Measurements from ENCODE around the gene CCDC12.

Gene CCDC12

DNA sequence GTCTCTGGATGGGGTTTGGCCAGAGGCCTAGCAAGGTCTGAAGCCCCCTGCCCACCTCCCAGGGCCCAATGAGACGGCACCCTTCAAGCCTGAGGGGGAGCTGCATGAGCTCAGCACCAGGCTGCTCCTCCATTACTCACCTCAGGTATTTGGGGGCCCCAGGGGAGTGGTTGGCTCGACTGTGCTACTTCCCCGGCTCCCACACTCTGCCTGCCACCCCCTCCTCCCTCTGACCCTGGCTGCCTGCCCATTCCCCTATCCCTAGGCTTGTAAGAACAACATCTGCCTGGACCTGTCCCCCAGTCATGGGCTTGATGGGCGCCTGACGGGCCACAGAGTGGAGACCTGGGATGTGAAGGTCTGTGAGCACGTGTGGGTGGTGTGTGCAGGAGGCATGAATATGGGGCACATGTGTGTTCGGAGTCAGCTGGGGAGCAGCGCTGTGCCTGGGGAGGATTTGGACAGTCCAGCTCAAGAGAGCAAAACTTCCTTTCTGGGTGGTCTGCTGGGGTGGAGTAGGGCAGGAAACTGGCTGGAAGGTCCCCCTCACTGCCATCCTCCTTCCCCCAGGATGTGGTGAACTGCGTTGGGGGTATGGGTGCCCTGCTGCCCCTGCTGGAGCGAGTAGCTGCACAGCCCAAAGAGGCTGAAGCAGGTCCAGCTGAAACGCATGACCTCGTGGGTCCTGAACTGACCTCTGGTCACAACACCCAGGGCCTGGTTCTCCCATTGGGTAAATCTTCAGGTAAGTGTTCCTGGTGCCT is 20.3 kb upstream of the CCDC12 start:
- Histone ChIP-seq H3K9ac (ENCODE audit: low read depth in 1 of 2, low read length in 2 of 2) (no peak overlapping the region), H3K4me1 (ENCODE audit: control insufficient read depth in 1 of 2, insufficient read depth in 2 of 2, low read length in 2 of 2) (peaks cover 4 to 6% of the 10 kb centered on the region in 2 donors), H3K9me3 (ENCODE audit: control insufficient read depth in 1 of 2, low read length in 2 of 2) (no peaks in the 10 kb centered on the region), H3K36me3 (ENCODE audit: control insufficient read depth in 1 of 2, insufficient read depth in 2 of 2, low read length in 2 of 2) (peaks cover 25 to 85% of the 10 kb centered on the region in 2 donors), H3K27ac (ENCODE audit: low read depth, low read length) (no peak overlapping the region), H3K4me3 (ENCODE audit: low read depth in 1 of 2, low read length in 2 of 2) (no peak overlapping the region), H3K27me3 (ENCODE audit: control insufficient read depth in 1 of 2, insufficient read depth in 2 of 2, low read length in 2 of 2) (no peaks in the 10 kb centered on the region)

DNA sequence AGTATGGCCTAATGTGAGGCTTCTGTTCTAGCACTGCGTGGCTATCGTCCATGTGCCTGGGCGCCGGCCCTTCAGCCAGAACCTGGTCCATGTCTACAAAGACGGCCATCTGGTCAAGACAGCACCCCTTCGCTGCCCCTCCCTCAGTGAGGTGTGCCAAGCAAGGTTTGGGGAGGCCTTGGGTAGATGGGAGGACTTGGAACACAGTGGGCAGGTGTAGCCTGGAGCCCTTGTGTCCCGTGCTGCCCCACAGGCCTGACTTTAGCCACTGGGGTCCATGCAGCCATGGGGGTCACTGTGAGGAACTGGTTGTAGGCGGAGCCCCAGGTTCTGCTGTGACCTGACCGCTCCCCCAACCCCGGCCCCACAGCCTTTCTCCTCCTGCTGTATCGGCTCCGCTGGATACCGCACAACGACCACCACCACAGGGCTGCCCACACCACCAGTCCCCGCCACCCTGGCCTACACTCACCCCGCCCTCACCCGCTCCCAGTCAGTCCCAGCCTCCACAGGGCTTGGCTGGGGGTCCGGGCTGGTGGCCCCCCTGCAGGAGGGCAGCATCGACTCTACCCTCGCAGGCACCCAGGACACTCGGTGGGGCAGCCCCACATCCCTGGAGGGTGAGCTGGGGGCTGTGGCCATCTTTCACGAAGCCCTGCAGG is 19.5 kb upstream of the CCDC12 start:
- Histone ChIP-seq H3K27ac (ENCODE audit: low read depth, low read length) (no peak overlapping the region), H3K4me3 (ENCODE audit: low read depth in 1 of 2, low read length in 2 of 2) (no peak overlapping the region), H3K36me3 (ENCODE audit: control insufficient read depth in 1 of 2, insufficient read depth in 2 of 2, low read length in 2 of 2) (peaks cover 23 to 85% of the 10 kb centered on the region in 2 donors), H3K27me3 (ENCODE audit: control insufficient read depth in 1 of 2, insufficient read depth in 2 of 2, low read length in 2 of 2) (no peaks in the 10 kb centered on the region), H3K9me3 (ENCODE audit: control insufficient read depth in 1 of 2, low read length in 2 of 2) (no peaks in the 10 kb centered on the region), H3K4me1 (ENCODE audit: control insufficient read depth in 1 of 2, insufficient read depth in 2 of 2, low read length in 2 of 2) (peaks cover 4 to 6% of the 10 kb centered on the region in 2 donors), H3K9ac (ENCODE audit: low read depth in 1 of 2, low read length in 2 of 2) (no peak overlapping the region)

DNA sequence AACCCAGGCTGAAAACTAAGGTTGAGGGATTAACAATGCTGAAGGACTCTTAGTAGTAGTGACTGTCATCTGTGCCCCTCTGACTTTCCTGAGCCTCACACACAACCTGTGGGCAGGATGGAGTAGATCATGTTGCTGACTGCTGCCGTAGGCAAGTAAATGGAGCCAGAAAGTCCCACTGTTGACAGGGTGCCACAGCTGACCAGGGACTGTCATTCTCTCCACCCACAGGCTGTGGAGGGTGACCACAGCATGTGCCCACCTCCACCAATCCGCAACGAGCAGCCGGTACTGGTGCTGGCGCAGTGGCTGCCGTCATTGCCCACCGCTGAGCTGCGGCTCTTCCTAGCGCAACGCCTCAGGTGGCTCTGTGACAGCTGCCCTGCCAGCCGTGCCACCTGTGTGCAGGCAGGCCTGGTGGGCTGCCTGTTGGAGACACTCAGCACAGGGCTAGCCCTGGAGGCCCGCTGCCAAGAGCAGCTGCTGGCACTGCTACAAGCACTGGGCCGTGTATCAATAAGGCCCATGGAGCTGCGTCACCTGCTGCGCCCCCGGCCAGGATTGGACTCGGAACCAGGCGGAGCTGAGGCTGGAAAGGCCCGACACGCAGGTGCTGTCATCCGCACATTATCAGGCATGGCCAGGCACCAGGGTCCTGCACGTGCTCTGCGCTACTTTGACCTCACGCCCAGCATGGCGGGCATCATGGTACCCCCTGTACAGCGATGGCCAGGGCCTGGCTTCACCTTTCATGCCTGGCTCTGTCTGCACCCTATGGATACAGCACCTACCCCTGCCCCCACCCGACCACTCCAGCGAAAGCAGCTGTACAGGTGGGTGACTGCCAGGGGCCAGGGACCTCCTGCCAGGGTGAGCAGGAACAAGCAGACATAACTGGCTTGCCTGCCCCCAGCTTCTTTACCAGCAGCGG is 18.5 kb upstream of the CCDC12 start:
- Histone ChIP-seq H3K4me3 (ENCODE audit: low read depth in 1 of 2, low read length in 2 of 2) (no peak overlapping the region), H3K36me3 (ENCODE audit: control insufficient read depth in 1 of 2, insufficient read depth in 2 of 2, low read length in 2 of 2) (peaks cover 15 to 84% of the 10 kb centered on the region in 2 donors), H3K9ac (ENCODE audit: low read depth in 1 of 2, low read length in 2 of 2) (no peak overlapping the region), H3K27ac (ENCODE audit: low read depth, low read length) (no peak overlapping the region), H3K27me3 (ENCODE audit: control insufficient read depth in 1 of 2, insufficient read depth in 2 of 2, low read length in 2 of 2) (no peaks in the 10 kb centered on the region), H3K4me1 (ENCODE audit: control insufficient read depth in 1 of 2, insufficient read depth in 2 of 2, low read length in 2 of 2) (peaks cover 6 to 11% of the 10 kb centered on the region in 2 donors), H3K9me3 (ENCODE audit: control insufficient read depth in 1 of 2, low read length in 2 of 2) (no peaks in the 10 kb centered on the region)

DNA sequence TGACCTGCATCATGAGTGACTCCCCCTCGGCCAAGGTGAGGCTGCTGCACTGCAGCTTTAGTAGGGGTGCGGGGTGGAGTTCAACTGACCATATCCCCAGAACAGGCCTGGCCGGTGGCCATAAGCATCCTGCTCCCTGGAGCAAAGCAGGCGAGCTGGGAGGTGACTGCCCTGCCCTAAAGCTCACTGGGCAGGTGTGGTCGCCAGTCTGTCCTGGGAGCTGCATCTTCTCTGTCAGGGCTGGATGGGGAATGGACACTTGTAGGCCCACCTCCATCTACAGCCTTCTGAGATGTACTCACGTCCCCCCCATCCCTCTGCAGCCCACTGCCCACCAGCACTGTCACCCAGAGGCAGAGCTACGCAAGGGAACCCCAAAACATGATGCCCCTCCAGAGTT is 17.4 kb upstream of the CCDC12 start:
- no peaks in the 10 kb centered on the region for H3K27me3 ChIP-seq (ENCODE audit: control insufficient read depth in 1 of 2, insufficient read depth in 2 of 2, low read length in 2 of 2)
- H3K4me3 ChIP-seq (ENCODE audit: low read depth in 1 of 2, low read length in 2 of 2): no peak overlapping the region
- peaks cover 6 to 15% of the 10 kb centered on the region in 2 donors for H3K4me1 ChIP-seq (ENCODE audit: control insufficient read depth in 1 of 2, insufficient read depth in 2 of 2, low read length in 2 of 2)
- no peak overlapping the region for H3K9ac ChIP-seq (ENCODE audit: low read depth in 1 of 2, low read length in 2 of 2)
- no peaks in the 10 kb centered on the region for H3K9me3 ChIP-seq (ENCODE audit: control insufficient read depth in 1 of 2, low read length in 2 of 2)
- no peak overlapping the region for H3K27ac ChIP-seq (ENCODE audit: low read depth, low read length)
- peaks cover 11 to 74% of the 10 kb centered on the region in 2 donors for H3K36me3 ChIP-seq (ENCODE audit: control insufficient read depth in 1 of 2, insufficient read depth in 2 of 2, low read length in 2 of 2)

DNA sequence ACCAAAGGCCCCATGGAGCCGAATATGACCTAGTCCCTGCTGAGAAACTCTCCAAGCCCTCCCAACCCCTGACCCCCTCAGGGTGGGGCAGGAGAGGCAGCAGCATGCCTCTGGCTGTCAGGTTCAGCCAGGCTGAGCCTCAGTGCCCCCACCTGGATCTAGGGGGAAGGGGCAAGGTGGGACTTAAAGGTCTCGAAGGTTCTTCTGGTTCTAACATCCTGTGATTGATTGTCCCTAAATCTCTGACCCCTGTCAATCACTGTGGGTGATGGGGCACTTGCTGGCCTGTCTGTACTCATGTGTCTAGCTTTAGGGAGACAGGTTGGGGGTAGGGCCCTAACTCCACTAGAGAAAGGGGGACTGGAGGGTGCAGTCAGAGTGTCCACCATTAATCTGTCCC is 16.7 kb upstream of the CCDC12 start:
- Histone ChIP-seq H3K27me3 (ENCODE audit: control insufficient read depth in 1 of 2, insufficient read depth in 2 of 2, low read length in 2 of 2) (no peaks in the 10 kb centered on the region), H3K4me1 (ENCODE audit: control insufficient read depth in 1 of 2, insufficient read depth in 2 of 2, low read length in 2 of 2) (peaks cover 4 to 20% of the 10 kb centered on the region in 2 donors), H3K9me3 (ENCODE audit: control insufficient read depth in 1 of 2, low read length in 2 of 2) (no peaks in the 10 kb centered on the region), H3K27ac (ENCODE audit: low read depth, low read length) (no peak overlapping the region), H3K36me3 (ENCODE audit: control insufficient read depth in 1 of 2, insufficient read depth in 2 of 2, low read length in 2 of 2) (peaks cover 13 to 75% of the 10 kb centered on the region in 2 donors), H3K4me3 (ENCODE audit: low read depth in 1 of 2, low read length in 2 of 2) (no peak overlapping the region), H3K9ac (ENCODE audit: low read depth in 1 of 2, low read length in 2 of 2) (no peak overlapping the region)

DNA sequence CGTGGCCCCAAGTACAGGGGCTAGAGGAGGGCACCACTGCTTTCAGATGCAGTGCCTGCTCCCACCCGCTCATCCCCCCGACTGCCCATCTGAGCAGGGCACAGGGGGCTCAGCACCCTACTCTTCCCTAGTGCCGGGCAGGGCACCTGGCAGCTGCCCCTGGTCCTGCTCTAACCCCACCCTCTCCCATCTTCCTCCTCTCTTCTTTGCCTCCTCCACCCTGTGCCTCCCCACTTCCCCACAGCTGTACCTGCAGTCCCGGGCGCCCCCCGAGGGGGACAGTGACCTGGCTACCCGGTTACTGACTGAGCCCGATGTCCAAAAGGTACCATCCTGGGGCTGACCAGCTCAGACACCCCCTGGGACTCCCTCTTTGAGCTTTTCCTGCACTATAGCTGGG is 15.7 kb upstream of the CCDC12 start:
- no peak overlapping the region for H3K4me3 ChIP-seq (ENCODE audit: low read depth in 1 of 2, low read length in 2 of 2)
- no peaks in the 10 kb centered on the region for H3K9me3 ChIP-seq (ENCODE audit: control insufficient read depth in 1 of 2, low read length in 2 of 2)
- H3K27me3 ChIP-seq (ENCODE audit: control insufficient read depth in 1 of 2, insufficient read depth in 2 of 2, low read length in 2 of 2): no peaks in the 10 kb centered on the region
- H3K36me3 ChIP-seq (ENCODE audit: control insufficient read depth in 1 of 2, insufficient read depth in 2 of 2, low read length in 2 of 2): peaks cover 13 to 67% of the 10 kb centered on the region in 2 donors
- peaks cover 8 to 26% of the 10 kb centered on the region in 2 donors for H3K4me1 ChIP-seq (ENCODE audit: control insufficient read depth in 1 of 2, insufficient read depth in 2 of 2, low read length in 2 of 2)
- H3K9ac ChIP-seq (ENCODE audit: low read depth in 1 of 2, low read length in 2 of 2): no peak overlapping the region
- H3K27ac ChIP-seq (ENCODE audit: low read depth, low read length): no peak overlapping the region

DNA sequence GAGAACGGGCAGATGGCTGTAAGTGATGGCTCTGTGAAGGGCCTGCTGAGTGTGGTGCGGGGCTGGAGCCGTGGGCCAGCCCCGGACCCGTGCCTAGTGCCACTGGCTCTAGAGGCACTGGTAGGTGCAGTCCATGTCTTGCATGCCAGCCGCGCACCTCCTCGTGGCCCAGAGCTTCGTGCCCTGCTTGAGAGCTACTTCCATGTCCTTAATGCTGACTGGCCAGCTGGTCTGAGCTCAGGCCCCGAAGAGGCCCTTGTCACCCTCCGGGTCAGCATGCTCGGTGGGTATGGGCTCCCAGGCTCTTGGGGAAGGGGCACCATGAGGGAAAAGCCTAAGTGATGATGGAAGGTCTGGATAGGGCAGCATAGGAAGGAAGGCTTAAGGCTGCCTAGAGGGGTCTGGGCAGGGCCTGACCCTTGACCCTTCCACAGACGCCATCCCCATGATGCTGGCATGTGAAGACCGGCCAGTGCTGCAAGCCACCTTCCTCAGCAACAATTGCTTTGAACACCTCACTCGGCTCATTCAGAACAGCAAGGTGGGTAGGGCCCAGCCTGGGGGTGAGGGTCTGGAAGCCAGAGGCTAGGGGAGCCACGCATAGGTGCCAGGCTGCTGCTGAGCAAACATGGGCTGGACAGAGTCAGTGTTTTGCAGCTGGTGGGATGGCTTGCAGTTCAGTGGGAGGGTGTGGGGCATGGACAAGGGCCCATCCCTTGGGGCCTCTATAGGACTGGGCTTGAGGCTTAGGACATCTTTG is 15.0 kb upstream of the CCDC12 start:
- H3K9ac ChIP-seq (ENCODE audit: low read depth in 1 of 2, low read length in 2 of 2): no peak overlapping the region
- no peaks in the 10 kb centered on the region for H3K9me3 ChIP-seq (ENCODE audit: control insufficient read depth in 1 of 2, low read length in 2 of 2)
- H3K27ac ChIP-seq (ENCODE audit: low read depth, low read length): no peak overlapping the region
- H3K36me3 ChIP-seq (ENCODE audit: control insufficient read depth in 1 of 2, insufficient read depth in 2 of 2, low read length in 2 of 2): peaks cover 13 to 62% of the 10 kb centered on the region in 2 donors
- H3K4me1 ChIP-seq (ENCODE audit: control insufficient read depth in 1 of 2, insufficient read depth in 2 of 2, low read length in 2 of 2): peaks cover 14 to 33% of the 10 kb centered on the region in 2 donors
- no peak overlapping the region for H3K4me3 ChIP-seq (ENCODE audit: low read depth in 1 of 2, low read length in 2 of 2)
- H3K27me3 ChIP-seq (ENCODE audit: control insufficient read depth in 1 of 2, insufficient read depth in 2 of 2, low read length in 2 of 2): no peaks in the 10 kb centered on the region

DNA sequence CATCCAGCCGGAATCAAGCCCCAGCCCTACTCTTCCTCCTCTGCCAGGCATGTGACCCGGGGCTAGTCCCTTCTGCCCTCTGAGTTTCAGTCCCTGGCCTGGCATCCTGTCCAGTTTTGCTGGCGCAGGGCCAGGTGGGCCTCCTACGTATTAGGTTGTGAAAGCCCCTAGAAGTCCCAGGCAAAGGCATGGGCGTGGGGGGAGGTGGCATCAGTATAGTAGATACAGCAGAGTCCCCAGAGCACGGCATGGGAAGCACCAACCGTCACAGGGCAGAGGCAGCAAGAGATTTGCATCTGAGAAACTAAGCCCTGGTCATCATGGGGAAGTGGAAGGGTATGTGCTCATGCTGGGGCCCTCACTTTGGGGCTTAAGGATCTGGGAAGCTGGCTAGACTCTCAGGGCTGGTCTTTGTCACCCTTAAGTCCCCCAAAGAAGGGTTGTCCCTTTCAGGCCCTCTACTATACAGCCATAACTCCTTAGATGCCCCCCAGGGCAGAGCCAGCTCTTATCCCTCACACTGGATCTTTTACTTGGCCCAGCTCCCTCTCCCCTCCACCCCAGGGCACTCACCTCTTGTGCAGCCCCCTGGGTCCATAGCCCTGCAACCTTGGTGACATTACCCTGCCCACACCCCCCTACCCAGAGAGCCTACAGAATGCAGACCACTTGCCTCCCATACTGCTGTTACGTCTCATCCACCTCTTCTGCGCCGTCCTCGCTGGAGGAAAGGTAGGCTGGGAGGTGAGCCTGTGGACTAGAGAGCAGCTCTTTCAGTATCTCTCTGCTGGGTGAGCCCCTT is 14.2 kb upstream of the CCDC12 start:
- no peaks in the 10 kb centered on the region for H3K27me3 ChIP-seq (ENCODE audit: control insufficient read depth in 1 of 2, insufficient read depth in 2 of 2, low read length in 2 of 2)
- peaks cover 22 to 41% of the 10 kb centered on the region in 2 donors for H3K4me1 ChIP-seq (ENCODE audit: control insufficient read depth in 1 of 2, insufficient read depth in 2 of 2, low read length in 2 of 2)
- H3K36me3 ChIP-seq (ENCODE audit: control insufficient read depth in 1 of 2, insufficient read depth in 2 of 2, low read length in 2 of 2): peaks cover 13 to 59% of the 10 kb centered on the region in 2 donors
- no peak overlapping the region for H3K27ac ChIP-seq (ENCODE audit: low read depth, low read length)
- H3K4me3 ChIP-seq (ENCODE audit: low read depth in 1 of 2, low read length in 2 of 2): no peak overlapping the region
- no peaks in the 10 kb centered on the region for H3K9me3 ChIP-seq (ENCODE audit: control insufficient read depth in 1 of 2, low read length in 2 of 2)
- H3K9ac ChIP-seq (ENCODE audit: low read depth in 1 of 2, low read length in 2 of 2): no peak overlapping the region

All from duodenal mucosa (tissue), 2 donors.